Measurements from ENCODE around the gene GAPDHS.

DNA sequence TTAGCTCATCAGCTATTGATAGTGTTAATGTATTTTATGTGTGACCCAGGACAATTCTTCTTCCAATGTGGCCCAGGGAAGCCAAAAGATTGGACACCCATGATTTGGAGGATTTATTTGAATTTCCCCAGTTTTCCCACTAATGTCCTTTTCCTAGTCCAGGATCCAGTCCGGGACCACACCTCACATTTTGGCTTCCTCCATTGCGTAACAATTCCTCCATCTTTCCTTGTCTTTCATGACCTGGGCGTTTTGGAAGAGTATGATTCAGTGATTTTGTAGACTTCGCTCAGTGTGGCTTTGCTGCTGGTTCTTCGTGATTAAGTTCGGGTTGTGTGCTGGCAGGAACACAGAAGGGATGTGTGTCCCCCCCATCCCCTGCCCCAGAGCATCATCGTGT, 33.5 kb downstream of the GAPDHS start:
- TF ChIP-seq, protein P1, sequence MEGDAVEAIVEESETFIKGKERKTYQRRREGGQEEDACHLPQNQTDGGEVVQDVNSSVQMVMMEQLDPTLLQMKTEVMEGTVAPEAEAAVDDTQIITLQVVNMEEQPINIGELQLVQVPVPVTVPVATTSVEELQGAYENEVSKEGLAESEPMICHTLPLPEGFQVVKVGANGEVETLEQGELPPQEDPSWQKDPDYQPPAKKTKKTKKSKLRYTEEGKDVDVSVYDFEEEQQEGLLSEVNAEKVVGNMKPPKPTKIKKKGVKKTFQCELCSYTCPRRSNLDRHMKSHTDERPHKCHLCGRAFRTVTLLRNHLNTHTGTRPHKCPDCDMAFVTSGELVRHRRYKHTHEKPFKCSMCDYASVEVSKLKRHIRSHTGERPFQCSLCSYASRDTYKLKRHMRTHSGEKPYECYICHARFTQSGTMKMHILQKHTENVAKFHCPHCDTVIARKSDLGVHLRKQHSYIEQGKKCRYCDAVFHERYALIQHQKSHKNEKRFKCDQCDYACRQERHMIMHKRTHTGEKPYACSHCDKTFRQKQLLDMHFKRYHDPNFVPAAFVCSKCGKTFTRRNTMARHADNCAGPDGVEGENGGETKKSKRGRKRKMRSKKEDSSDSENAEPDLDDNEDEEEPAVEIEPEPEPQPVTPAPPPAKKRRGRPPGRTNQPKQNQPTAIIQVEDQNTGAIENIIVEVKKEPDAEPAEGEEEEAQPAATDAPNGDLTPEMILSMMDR (conservative IDR thresholded peaks at IDR 0.05; ENCODE audit: low read depth, low read length) = no peak
- TF ChIP-seq EZH2 (IDR thresholded peaks at IDR 0.05; ENCODE audit: low read length, unreplicated experiment) (no peak), EZH2phosphoT487 (IDR thresholded peaks at IDR 0.05; ENCODE audit: borderline replicate concordance, low read length) (no peak)

Data from PC-3 (cell line).